Colonic mucosa (tissue), 4 donors: ENCODE data around the gene RNF180. TPM values are rescaled to one million over a fixed set of nuclear protein-coding genes. Genes with fewer than 3 reads are reported as not detected.

Experiments used
- DNase-seq: peaks from one replicate; pipeline ENCODE4 v3.0.0-alpha.2; 2020
- H3K27ac ChIP-seq: fragments of 200-600 bp; one replicate; pipeline ENCODE4 v1.8.0; 2021
- H3K27me3 ChIP-seq: fragments of 200-600 bp; one replicate; pipeline ENCODE4 v1.8.0; 2021
- H3K36me3 ChIP-seq: fragments of 200-600 bp; one replicate; pipeline ENCODE4 v1.8.0; 2021
- H3K4me1 ChIP-seq: fragments of 200-600 bp; one replicate; pipeline ENCODE4 v1.8.0; 2021; ENCODE audit warnings: mild to moderate bottlenecking
- H3K4me3 ChIP-seq: fragments of 200-600 bp; one replicate; pipeline ENCODE4 v1.8.0; 2021
- H3K9ac ChIP-seq, 2 donors: one replicate each; pipeline ENCODE4 v1.7.0; 2013; ENCODE audit warnings: control low read depth in 2 of 2, low read depth in 2 of 2, low read length in 2 of 2
- H3K9me3 ChIP-seq: fragments of 200-600 bp; one replicate; pipeline ENCODE4 v1.8.0; 2021
- intact Hi-C: fragments of 100-400 bp; cut with DNase I; formaldehyde crosslinking; loops from one replicate; pipeline ENCODE4 v1.14.1; 2022
- total RNA-seq, 2 donors: library from RNA; stranded (reverse); fragmentation: NEBNext Ultra II Directional in 1 of 2; extraction: Animal tissue kit (Norgen Biotek cat#: 25700) in 1 of 2; gene quantifications; one replicate each; pipeline ENCODE4 v1.2.1, GENCODE V29; 2021
- TF ChIP-seq, protein P1 (sequence below): fragments of 200-600 bp; IDR thresholded peaks from one replicate; pipeline ENCODE4 v1.8.0; 2022; ENCODE audit warnings: antibody characterized with exemption, mild to moderate bottlenecking
- donor health status: healthy.
- donor health status: DM: no; HTN: no; CAD: no.
- donor health status: DM: no; HTN: no; CAD: no.

The RNF180 gene
- total RNA-seq, 2 donors from 2014 or later, result 1.2 to 2.7 TPM

DNA sequence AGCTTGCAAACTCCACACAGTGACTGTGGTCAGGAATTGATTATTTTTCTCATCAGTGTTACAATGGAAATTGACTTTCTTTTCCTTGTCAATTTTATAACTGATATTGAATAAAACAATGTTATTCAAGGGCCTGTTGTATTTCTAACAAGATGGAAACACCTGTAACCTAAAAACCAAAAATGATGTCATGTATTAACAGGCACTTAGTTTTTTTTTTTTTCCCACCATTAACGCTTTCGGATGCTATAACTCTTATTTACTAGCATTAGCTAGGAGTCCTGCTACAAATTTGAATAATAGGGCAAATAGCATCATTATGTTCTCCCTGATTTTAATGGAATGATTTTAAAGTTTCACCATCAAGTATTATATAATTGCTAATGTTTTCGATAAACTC lies 30.3 kb downstream of the RNF180 start:
- no peaks in the 10 kb centered on the region for H3K4me1 ChIP-seq
- H3K27me3 ChIP-seq, result no peaks in the 10 kb centered on the region
- no peak for DNase-seq
- no peak overlapping the region for H3K4me3 ChIP-seq
- H3K9ac ChIP-seq, result no peak overlapping the region
- intact Hi-C loops, result no loop called here
- H3K9me3 ChIP-seq, result no peaks in the 10 kb centered on the region
- TF ChIP-seq, protein P1, sequence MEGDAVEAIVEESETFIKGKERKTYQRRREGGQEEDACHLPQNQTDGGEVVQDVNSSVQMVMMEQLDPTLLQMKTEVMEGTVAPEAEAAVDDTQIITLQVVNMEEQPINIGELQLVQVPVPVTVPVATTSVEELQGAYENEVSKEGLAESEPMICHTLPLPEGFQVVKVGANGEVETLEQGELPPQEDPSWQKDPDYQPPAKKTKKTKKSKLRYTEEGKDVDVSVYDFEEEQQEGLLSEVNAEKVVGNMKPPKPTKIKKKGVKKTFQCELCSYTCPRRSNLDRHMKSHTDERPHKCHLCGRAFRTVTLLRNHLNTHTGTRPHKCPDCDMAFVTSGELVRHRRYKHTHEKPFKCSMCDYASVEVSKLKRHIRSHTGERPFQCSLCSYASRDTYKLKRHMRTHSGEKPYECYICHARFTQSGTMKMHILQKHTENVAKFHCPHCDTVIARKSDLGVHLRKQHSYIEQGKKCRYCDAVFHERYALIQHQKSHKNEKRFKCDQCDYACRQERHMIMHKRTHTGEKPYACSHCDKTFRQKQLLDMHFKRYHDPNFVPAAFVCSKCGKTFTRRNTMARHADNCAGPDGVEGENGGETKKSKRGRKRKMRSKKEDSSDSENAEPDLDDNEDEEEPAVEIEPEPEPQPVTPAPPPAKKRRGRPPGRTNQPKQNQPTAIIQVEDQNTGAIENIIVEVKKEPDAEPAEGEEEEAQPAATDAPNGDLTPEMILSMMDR, result no peak
- H3K27ac ChIP-seq, result no peak overlapping the region
- no peaks in the 10 kb centered on the region for H3K36me3 ChIP-seq

DNA sequence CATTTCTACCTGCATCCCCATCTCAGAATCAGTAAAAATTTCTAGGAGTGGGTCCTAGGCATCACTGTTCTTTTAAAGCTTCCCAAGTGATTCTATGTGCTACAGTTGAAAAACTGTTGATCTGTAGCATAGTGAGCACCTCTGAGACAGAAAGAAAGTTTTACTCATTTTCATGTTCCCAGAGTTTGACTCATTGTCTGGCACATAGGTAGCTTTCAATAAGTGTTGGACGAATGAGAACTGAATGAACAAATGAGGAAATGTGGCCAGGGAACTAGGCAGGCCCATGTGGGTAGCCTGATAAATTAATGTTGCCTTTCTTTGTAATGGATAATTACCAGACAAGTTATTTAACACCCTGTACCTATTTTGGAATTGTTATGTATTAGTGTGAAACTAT lies 33.8 kb downstream of the RNF180 start:
- Histone ChIP-seq H3K4me1 (no peaks in the 10 kb centered on the region), H3K4me3 (no peak overlapping the region), H3K36me3 (no peaks in the 10 kb centered on the region), H3K27ac (no peak overlapping the region), H3K9ac (no peak overlapping the region), H3K9me3 (no peaks in the 10 kb centered on the region), H3K27me3 (no peaks in the 10 kb centered on the region)
- TF ChIP-seq, protein P1, result no peak
- no peak for DNase-seq
- intact Hi-C loops, result no loop called here

DNA sequence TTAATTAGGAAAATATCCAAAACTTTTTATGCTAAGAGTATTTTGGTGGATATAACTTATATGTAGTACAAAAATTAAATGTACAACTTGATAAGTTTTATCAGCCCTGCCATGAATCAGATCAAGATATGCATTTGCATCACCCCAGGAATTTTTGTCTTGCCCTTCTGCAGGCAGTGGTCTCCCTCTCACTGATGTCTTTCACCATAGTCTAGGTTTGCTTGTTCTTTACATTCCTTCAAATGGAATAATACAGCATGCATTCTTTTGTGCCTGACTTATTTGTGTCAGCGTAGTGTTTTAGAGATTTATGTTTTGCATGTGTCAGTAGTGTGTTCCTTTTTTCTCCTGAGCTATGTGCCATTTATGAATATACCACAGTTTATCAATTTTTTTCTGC lies 36.4 kb downstream of the RNF180 start:
- H3K4me3 ChIP-seq, result no peak overlapping the region
- H3K27ac ChIP-seq, result no peak overlapping the region
- TF ChIP-seq, protein P1, result no peak
- intact Hi-C loops, result no loop called here
- no peaks in the 10 kb centered on the region for H3K9me3 ChIP-seq
- DNase-seq, result no peak
- H3K36me3 ChIP-seq, result no peaks in the 10 kb centered on the region
- no peaks in the 10 kb centered on the region for H3K4me1 ChIP-seq
- no peaks in the 10 kb centered on the region for H3K27me3 ChIP-seq
- H3K9ac ChIP-seq, result no peak overlapping the region

DNA sequence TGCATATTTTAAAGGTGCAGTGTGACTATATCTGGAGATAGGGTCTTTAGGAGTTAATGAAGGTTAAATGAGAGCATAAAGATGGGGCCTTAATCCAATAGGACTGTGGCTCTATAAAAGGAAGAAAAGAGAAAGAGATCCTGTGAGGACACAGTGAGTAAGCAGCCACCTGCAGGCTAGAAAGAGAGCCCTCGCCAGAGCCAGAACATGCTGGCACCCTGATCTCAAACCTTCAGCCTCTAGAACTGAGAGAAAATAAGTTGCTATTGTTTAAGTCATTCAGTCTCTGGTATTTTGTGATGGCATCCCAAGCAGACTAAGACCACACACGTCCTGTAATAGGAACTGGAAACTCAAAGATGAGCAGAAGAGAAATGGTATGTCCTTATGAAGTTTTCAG lies 41.0 kb downstream of the RNF180 start:
- intact Hi-C loops, result no loop called here
- H3K27ac ChIP-seq, result no peak overlapping the region
- H3K9me3 ChIP-seq, result no peaks in the 10 kb centered on the region
- no peaks in the 10 kb centered on the region for H3K36me3 ChIP-seq
- no peak overlapping the region for H3K4me3 ChIP-seq
- H3K4me1 ChIP-seq, result no peaks in the 10 kb centered on the region
- DNase-seq, result no peak
- TF ChIP-seq, protein P1, result no peak
- H3K27me3 ChIP-seq, result no peaks in the 10 kb centered on the region
- H3K9ac ChIP-seq, result no peak overlapping the region

DNA sequence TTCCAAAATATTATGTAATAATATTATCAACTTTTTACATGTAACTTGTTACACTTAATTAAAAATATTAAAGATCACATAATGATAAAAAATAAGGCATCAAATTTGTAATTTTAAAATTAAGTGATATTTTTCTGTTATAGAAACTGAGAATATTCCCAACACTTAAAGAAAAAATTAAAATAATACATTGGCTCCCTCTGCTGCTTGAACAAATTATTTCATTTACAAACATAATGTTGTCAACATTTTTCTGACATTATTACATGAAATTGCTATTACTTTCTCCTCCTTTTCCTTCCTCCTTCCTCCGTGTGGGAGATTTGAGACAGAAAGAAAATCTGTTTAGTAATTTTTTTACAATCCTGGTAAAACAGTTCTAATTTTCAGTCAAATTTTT lies 42.3 kb downstream of the RNF180 start:
- H3K9ac ChIP-seq, result no peak overlapping the region
- no peak overlapping the region for H3K27ac ChIP-seq
- H3K9me3 ChIP-seq, result no peaks in the 10 kb centered on the region
- no peaks in the 10 kb centered on the region for H3K4me1 ChIP-seq
- intact Hi-C loops, result no loop called here
- TF ChIP-seq, protein P1, result no peak
- H3K27me3 ChIP-seq, result no peaks in the 10 kb centered on the region
- DNase-seq, result no peak
- H3K4me3 ChIP-seq, result no peak overlapping the region
- H3K36me3 ChIP-seq, result no peaks in the 10 kb centered on the region

DNA sequence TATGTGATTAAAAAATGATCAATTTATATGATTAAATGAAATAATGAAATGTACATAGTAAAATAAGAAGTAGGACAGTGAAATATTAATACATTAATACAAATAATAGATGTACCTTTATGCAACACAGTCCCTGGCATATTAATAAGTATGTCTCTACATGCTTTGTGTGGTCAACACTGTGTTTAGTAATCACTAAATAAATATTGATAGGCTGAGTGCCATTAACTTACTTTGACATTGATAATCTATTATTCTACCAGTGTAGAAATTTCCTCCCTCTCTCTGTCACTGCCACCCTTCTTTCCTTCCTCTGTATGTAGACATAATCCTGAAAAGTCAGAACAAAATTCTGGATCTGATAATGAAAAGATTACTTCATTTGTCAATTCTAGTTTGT lies 43.7 kb downstream of the RNF180 start:
- no peak overlapping the region for H3K4me3 ChIP-seq
- no peak overlapping the region for H3K27ac ChIP-seq
- H3K36me3 ChIP-seq, result no peaks in the 10 kb centered on the region
- no peaks in the 10 kb centered on the region for H3K27me3 ChIP-seq
- TF ChIP-seq, protein P1, result no peak
- no peaks in the 10 kb centered on the region for H3K4me1 ChIP-seq
- intact Hi-C loops, result no loop called here
- no peaks in the 10 kb centered on the region for H3K9me3 ChIP-seq
- DNase-seq, result no peak
- H3K9ac ChIP-seq, result no peak overlapping the region
